Stimulated activated CD8-positive, alpha-beta memory T cell treated with anti-CD3 and anti-CD28 coated beads, Interleukin-7, amount 100 ng/mL, for 24 hours (primary cell): ENCODE measurements around the gene TMEM86A.

Experiments
- DNase-seq: peaks from one replicate; pipeline ENCODE4 v3.0.0-alpha.2; 2020; ENCODE audit warnings: low read depth

Gene TMEM86A

DNA sequence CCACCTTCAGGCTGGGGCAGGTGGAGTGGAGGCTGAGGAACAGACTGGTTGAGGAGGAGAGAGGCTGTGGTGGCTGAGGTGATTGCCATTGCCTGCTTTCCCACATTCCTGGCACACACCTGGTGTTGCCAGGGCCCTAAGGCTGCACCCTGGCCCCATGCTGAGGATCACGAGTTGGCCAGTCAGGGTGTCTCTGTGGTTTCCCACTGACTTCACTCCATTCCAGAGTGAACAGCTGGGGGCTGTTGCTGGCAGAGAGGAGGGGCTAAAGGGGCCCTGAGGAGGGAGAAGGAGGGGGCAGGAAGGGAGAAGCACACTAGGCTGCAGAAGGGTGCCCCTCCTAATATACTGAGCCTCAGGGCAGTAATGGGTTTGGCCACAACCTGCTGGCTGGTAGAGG is 1.8 kb downstream of the TMEM86A start:
- no peak for DNase-seq

DNA sequence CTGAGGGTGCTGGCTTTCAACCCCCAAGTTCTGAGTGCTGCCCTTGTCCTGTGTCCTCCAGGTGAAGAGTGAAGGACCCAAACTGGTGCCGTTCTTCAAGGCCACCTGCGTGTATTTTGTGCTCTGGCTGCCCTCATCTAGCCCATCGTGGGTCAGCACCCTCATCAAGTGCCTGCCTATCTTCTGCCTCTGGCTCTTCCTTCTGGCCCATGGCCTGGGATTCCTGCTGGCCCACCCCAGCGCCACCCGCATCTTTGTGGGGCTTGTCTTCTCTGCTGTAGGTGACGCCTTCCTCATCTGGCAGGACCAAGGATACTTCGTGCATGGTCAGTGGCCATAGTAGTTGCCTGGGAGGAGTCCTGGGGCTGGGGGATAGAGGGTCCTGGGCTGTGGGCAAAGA is 2.3 kb downstream of the TMEM86A start:
- DNase-seq = no peak

DNA sequence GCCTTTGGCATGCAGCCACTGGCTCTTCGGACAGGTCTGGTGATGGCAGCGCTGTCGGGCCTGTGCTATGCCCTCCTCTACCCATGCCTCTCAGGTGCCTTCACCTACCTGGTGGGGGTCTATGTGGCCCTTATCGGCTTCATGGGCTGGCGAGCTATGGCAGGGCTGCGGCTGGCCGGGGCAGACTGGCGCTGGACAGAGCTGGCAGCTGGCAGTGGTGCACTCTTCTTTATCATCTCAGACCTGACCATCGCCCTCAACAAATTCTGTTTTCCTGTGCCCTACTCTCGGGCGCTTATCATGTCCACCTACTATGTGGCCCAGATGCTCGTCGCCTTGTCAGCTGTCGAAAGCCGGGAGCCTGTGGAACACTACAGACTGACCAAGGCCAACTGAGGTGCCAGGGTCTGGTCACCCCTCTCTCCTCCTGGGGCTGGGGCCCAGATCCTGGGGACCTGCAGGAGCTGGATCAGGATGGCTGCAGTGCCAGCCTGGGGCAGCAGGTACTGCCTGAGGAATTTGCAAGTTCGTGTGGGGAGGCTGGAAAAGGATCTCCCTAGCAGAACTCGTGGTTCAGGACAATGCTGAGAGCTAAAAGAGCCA is 3.1 kb downstream of the TMEM86A start:
- DNase-seq = no peak

DNA sequence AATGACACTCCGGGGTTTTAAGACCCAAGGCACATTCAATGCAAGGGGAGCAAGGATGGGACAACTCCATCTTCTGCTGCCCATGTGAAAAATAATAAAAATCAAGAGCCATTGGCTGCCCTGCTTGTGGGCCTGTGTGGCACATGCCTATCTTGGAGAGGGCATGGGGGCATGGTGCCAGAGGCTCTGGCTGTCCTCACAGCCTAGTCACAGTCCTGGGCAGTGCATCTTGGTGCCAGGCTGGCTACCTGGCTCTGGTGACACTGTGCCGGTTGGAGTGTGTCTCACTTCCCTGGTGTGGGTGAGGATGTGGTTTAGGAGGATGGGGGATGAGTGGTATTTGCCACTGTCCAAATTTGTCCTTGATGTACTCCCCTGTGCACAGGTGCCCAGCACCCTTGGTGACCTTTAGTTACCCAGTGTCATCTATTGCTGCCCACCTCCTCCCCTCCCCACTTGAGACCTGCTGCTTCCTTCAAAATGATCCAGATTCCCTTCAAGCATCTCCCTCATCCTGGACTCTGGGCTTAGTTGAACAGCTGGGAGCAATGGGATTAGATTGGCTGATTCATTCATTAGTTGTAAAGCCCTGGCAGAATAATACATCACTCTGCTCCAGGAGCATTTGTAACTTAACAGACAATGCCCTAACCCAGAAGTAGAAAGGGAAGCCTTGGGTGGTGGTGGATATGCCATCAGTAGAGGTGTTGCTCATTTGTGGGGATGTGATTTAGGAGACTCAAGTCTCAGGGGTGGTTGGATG is 4.6 kb downstream of the TMEM86A start:
- no peak for DNase-seq

DNA sequence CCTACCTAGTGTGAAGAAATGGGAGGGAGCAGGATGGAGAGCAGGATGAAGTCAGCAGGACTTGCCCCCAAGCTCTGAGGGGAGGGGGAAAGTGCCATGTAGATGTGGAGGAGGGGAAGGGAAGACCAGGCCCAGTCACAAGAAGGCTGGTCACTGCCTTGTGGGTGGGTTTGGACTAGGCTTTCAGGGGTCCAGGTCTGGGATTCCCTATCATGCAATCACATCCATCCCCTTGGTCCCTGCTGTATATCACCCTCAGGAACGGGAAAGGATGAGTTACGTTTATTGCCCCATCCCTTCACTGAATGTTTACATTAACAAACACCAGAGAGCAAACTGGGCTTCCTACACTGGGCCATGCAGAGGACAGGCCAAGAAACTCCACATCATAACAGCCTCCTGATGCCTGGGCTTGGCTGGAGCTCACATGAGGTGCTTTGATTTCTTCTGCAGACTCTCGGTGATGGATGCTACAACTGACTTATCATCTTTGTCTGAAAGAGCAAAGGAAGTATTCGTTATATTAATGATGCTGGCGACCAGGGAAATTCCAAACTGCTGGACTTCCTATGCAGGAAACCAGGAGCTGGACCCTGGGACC is 5.6 kb downstream of the TMEM86A start:
- DNase-seq = no peak

DNA sequence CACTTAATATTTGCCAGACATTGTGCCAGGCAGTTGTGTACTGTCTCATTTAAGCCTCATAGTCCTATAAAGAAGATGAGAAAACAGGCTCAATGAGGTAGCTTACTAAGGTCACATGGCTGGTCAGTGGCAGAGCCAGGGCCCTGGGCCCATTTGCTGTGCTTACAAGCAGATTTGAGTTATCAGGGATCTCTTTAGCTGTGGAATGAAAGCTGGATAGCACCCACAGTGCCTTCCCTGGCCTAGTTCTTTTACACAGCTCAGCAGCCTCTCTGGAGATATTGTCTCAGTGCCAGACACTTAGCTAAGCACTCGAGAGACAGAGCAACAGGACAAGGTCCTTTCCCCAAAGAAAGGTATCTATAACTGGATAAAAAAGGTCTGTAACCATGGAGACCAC is 6.1 kb downstream of the TMEM86A start:
- no peak for DNase-seq

DNA sequence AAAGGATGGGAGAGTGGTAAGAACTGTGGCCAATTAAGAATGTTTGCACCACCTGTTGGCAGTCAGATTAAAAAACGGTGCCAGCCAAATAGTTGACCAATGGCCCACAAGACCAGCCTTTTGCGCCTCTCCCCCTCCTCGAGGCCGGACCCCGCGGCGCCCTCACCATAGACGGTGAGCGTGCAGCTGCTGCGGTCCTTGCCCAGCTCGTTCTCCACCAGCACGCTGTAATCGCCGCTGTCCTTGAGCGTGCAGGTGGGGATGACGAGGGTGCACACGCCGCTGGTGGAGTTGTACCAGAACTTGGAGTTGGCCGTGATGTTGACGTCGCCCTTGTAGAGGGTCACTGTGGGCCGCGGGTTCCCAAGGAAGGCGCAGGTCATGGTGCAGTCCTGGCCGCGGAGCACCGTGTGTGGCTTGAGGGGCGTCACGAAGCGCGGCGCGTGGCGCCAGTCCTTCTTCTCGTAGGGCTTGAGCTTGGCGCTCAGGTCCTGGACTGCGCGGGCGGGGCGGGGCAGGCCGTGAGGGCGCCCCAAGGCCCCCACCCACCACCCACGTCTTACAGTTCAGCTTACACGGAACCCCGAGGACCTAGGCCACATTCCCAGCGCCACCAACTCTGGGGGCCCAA is 7.2 kb downstream of the TMEM86A start:
- no peak for DNase-seq

DNA sequence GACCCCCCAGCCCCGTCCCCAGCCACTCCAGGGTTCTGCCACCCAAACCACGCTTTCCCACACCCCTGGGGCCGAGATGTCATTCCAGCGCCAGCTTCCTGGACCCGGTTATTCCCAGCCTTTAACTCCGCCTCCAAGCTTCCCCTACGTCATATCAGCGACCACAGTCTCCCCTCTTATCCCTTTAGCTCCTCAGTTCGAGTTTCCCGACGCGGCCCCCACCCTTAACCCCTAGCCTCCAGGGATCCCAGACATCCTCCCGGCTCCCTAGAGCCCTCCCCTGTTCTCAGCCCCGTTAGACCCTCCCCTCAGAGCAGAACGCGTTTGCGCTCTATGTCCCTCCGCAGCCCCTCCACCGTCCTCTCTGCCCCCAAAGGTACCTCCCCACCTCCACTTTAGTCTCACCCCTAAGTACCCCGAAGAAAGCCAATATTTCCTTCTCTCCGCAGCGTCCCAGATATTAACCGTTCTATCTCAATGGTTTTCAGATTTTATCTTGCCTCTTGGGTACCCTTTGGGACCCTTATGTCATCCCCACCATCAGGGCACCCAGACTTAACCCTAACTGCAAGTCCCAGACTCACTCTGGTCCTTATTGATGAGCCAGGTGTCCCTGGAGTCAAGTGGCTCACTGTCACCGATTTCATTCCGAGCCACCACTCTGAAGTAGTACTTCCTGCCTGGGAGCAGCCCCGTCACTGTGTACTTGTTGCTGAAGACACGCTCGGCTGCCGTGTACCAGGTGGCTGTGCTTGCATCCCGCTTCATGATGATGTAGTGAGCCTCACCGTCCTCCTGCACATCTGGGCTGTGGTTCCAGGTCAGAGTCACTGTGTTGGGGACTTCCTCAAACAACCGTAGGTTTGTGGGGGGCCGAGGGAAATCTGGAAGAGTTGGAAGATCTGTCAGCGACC is 8.0 kb downstream of the TMEM86A start:
- DNase-seq = no peak

DNA sequence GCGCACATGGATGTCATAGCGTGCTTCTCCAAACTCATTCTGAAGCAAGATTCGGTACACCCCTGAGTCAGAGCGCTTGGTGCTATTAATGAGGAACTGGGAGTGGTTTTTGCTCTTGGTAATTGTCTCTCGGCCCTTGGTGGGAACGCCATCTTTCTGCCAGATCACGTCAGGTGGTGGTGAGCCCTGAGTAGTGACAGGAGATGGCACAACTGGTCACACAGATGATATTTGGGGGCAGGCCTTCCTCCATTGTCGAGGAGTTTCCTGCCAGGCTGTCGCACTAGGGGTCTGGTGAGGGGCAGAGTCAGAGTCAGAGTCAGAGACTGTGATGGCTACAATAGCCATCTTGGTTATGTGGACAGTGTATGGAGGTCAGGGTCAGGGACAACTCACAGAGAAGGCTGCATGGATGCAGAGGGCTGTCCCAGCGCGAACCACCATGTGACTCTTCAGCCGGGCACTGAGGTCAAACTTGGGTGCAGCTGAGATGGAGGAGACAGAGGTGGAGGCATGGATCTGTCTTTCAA is 9.3 kb downstream of the TMEM86A start:
- no peak for DNase-seq

DNA sequence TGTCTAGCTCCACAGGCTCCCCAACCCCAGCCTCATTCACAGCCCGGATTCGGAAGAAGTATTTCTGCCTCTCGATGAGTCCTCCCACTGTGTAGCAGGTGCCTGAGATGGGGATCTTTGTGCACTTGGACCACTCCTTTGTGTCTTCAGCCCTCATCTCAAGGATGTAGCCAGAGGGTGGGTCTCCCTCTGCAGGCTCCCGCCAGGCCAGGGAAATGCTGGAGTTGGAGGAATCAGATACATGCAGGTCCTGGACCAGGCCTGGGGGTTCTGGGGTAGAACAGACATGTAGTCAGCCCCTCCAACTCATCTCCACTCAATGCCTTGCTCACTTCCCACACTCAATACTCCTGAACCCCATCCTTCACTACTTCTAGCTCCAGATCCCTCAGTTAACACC is 10.8 kb downstream of the TMEM86A start:
- DNase-seq = no peak

DNA sequence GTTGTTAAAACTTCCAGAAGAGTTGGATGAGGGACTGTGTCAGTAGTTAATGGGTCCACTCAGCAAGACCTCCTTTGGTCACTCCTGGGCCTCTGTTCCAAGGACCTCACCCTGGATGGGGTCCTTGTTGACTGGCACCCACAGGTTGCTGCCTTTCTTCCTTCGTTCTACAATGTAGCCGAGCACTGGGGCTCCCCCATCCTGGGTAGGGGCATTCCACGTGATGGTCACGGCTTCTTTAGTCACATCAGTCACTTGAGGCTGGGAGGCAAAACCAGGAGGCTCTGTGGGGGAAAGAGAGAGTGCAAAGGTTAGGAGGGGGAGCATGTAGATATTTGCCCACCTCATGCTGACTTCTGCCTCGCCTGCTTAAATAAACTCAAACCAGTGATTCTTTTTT is 12.0 kb downstream of the TMEM86A start:
- no peak for DNase-seq

DNA sequence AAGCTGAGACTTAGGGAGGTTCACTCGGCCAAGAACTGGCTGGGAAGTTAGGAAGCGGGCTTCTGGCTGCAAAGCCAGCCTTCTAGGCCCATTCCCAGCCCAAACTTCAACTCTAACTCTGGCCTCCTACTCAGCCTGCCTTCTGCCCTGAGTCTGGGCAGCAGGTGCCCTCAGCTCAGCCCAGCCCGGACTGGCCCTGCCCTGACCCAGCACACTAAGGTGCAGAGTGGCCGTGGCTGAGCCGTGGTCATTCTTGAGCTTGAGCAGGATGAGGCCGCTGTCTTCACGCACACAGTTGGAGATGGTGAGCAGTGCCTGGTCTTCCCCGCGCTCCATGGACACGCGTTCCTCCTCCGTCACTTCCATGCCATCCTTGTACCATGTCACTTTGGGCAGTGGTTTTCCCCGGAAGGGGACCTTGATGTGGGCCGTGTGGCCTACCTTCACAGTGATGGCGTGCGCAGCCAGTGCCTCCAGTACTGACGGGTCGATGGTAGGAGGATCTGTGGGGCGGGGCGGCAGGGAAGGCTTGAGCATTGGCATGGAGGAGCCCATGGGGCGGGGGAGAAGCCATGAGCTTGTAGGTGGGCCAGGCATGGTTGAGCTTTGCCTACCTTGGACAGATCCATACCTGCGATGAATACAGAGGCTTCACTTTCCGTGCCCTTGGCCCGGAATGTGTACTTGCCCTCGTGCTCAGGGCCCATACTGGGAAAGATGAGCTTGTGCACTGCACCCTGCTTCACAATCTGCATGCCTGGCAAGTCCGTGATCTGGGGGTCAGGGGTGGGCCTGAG is 15.3 kb downstream of the TMEM86A start:
- no peak for DNase-seq

DNA sequence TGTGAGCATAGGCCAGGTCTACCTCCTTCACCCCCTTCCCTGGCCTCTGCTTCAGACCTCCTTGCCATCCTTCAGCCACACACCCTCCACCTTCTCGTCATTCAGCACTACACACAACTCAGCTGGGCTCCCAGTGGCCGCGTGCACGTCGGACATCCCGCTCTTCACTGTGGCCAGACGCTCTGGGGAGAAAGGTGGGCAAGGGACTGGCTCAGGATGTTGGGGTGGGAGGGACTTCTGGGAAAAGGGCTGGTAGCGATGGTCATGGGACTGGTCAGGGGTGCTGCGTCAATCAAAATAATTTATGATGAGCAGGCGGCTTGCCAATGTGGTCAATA is 15.8 kb downstream of the TMEM86A start:
- DNase-seq = no peak

DNA sequence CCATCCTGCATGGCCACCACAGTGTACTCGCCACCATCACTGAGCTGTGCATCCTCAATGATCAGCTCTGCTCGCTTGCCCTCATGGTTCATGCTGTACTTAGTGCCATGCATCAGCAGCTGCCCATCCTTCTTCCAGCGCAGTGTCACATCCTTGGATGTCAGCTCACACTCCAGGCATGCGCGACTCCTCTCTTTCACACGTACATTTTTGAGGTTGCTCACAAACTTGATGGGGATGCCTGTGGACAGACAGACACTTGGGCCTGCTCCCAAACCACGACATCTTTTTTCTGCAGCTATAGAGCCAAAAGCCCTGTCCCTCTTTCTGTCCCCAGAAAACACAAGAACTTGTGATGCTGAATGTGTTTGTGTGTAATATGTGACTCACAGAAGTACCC is 16.9 kb downstream of the TMEM86A start:
- no peak for DNase-seq

DNA sequence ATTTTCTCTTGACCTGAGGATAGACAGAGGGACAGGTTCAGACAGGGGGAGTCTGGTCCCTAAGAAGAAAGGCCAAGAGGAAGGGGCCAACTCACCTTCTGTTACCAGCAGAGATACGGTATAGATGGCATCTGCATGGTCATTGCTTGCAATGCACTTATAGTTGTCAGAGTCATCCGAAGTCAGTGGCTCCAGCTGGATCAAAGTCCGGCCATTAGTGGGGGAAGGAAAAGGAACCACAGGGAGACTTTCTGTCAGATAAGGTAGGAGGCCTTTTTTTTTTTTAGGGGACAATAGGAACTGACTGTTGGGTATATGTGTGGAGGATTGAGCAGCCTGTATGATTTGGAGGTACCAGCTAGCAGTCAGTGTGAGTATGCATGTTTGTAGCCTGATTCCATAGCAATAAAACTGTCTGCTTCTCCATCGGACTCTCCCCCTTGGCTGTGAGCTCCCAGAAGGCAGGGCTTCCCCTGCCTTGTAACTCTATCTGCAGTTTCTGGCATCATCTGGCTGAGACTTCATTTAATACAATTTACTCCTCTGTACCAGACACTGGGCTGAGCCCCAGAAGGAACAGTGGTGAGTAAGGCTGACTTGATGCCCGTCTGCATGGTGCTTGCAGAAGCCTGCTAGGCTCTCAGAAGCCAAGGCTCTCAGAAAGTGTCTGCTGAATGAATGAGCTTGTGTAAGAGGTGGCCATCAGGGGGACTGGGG is 21.7 kb downstream of the TMEM86A start:
- DNase-seq = no peak

DNA sequence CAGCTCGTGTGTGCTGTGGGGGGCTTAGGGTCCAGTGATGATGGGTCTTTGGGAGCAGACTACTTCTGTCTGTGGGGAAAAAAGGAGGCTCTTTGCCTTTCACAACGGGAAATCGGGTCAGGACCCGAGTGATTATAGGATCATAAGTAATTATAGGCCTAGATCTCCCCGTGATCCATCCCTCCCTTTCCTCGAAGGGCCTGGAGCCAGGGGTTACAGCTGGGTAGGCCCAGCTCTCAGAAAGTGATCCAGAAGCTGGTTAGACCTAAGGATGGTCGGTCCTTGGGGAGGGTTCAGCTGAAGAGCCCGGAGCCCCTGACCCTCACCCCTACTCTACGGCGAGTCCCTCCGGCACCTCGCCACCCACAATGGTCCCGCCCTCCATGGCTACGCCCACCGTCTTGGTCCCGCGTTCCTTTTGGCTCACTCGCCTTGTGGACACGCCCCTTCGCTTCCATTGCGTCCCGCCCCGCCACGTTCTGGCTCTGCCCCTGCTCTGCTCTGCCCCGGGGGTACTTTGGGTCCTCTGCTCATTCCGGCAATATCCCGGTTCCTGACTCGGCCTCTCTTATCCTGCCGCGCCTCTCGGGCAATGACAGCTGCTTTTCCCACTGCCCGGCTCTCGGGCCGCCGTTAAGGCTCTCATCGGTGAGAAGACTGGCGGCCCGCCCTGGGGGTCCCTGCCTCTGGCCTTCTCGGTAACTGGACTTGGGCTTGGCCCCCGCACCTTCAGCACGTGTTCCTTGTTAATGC is 22.4 kb downstream of the TMEM86A start:
- peak; percentile 76 for DNase-seq

DNA sequence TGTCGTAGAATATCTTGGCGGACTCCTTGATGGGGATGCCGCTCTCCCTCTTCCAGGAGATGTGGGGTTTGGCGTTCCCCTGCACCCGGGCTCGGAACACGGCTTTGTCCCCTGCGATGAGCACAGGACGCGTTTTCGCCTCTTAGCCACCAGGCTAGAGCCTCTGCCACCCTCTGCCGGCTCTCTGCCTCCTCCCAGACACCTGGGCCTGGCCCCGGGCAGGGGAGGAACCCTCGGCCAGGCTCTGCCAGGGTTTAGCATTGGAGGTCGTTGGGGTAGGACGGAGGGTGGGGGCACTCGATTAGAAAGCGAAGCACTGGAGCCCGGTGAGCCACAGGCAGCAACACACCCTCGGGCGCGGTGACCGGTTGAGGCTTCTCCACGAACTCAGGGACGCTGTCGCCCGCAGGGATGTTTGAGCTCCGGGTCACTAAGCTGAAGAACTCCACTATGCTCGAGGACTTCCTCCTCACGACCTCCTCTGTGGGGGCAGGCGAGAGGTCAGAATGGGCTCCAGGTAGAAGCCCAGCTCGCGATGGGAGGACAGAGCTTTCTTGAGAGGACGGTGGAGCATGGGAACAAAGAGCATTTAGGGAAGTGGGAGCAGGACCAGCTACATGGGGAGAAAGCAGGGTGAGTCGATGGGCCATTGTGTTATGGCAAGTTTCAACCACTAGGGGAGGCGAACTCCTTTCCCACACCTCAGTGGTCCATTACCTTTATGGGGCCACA is 23.1 kb downstream of the TMEM86A start:
- DNase-seq = no peak

DNA sequence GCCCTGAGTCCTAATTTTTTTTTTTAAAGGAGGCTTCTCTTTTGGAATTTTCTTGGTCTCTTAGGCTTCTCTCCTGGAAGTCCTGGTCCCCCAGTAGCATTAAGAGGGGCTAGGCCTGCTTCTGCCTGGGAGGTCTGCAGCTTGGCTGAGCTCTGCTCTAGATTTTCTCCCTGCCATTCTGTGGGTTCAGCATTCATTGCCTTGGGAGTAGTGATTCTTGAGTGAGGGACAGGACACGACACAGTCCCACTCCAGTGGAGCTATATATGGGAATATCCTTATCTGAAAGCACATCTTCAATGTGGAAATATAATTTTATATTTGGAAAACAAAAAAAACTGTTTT is 23.7 kb downstream of the TMEM86A start:
- DNase-seq = no peak

DNA sequence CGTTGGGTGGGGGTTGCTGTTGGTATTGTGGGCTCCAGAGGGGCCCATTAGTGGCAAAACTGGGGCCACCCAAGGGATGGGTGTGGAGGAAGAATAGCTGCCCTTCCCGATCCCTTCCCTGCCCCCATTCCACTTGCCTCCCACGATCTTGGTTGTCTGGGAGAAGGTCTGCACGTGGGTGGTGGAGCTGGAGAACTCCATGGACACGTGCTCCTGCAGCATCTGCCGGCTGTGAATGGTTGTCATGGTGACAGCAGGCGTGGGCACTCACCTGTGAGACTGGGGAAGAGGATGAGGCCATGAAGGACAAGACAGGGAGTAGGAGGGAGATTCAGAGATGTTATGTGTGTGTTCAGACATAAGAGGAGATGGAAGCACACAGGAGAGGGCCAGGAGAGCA is 25.4 kb downstream of the TMEM86A start:
- DNase-seq = no peak
